GF-D8 (cell line): ENCODE data around the gene STAB2.

ENCODE experiments used
- DNase-seq: peaks from one replicate; lab custom pipeline; 2025; lab: John Stamatoyannopoulos, UW

STAB2 gene

DNA sequence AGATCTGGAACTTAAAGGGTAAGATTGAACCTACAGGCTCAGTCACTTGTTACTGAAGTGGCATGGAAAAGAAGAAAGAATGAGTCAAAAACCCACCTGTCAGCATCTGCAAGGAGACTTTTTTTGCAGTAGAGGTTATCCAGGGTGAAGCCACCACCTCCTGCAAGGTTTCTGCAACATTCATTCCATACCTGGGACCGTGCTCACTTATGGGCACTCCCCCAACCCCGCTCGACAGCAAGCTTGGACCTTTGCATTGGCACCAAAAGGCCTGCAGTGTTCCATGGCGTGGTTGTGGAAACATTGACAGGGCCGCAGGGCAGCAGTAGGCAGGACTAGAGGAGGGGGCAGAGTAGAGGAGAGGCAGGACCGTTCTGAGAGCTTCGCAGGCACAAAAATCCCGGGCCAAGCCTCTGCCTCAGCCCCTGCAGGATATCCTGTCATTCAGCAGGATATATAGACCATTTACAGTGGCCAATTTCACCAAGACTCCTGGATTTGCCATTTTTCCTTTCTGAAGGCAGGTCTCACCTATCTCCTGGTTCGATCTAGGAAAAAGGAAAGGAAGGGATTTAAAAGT lies at the start of gene STAB2:
TSS of gene STAB2 (plus strand) at position 483 of the 580 bp plus-strand sequence. CDS start 204 bp downstream, outside the sequence.
- no peak for DNase-seq

GRCh38 chr12:103538397-103538796 lies 48.7 kb upstream of the STAB2 start:
- DNase-seq, result no peak

DNA sequence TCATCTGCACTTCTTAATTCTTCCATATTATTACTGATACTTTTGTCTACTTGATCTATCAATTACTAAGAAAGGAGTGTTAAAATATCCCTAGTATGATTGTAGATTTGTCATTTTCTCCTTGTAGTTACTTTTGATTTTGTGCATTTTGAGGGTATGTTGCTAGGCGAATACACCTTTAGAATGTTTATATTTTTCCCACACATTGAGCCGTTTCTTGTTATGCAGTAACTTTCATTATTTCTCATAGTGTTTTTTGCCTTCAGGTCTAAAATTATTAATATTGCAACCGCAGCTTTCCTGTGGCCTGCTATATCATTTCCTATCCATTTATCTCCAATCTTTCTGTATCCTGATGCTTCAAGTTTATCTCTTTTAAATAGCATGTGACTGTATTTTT lies 46.8 kb upstream of the STAB2 start:
- no peak for DNase-seq

DNA sequence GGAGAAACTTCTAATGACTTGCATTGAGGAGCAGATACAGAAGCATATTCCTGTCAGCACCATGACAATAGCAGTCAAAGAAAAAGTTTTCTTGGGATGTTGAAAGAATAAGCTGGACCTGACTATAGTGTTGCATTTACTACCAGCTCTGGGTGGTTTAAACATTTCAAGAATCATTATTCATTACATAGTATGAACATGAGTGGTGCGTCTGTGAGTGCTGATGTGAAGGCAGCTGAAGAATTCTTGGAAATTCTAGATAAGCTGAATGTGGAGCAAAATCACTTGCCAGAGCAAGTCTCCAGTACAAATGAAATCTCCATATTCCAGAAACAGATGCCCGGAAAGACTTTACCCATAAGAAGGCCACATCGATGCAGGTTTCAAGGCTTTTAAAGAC lies 45.0 kb upstream of the STAB2 start:
- DNase-seq, result no peak

DNA sequence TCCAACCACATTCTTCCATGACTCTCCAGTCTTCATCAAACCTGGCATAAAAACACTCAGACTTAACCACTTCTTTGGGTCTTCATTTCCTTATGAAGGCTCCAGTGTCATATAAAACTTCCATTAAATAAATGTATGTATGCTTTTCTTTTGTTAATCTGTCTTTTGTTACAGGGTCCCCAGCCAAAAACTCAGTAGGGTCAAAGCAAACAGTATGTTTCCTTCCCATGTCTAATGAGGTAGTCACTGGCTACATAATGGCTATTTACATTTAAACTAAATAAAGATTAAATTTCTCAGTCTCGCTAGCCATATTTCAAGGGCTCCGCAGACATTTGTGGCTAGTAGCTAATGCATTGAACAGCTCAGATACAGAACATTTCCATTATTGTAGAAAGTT lies 40.1 kb upstream of the STAB2 start:
- no peak for DNase-seq

- no peak for DNase-seq
Observed at GRCh38 chr12:103547376-103547775, 39.7 kb upstream of the STAB2 start.

DNA sequence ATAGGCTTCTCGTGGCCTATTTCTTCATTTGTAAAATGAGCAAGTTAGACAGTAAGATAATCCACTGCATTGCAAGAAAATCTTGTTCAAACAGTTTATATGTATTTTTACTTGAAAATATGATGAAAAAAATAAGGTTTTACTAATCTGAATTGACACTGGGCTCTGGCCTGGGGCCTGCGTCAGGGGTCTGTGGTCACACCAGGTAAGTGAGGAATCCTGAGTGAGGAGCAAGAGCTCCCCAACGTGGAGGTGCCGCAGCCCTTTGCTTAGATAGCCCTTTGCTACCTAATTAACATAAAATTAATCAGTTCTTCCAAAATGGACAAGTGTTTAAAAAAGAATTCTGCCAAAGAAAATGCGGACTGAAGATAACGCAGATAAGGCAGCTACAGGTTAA lies 39.1 kb upstream of the STAB2 start:
- DNase-seq, result no peak

DNA sequence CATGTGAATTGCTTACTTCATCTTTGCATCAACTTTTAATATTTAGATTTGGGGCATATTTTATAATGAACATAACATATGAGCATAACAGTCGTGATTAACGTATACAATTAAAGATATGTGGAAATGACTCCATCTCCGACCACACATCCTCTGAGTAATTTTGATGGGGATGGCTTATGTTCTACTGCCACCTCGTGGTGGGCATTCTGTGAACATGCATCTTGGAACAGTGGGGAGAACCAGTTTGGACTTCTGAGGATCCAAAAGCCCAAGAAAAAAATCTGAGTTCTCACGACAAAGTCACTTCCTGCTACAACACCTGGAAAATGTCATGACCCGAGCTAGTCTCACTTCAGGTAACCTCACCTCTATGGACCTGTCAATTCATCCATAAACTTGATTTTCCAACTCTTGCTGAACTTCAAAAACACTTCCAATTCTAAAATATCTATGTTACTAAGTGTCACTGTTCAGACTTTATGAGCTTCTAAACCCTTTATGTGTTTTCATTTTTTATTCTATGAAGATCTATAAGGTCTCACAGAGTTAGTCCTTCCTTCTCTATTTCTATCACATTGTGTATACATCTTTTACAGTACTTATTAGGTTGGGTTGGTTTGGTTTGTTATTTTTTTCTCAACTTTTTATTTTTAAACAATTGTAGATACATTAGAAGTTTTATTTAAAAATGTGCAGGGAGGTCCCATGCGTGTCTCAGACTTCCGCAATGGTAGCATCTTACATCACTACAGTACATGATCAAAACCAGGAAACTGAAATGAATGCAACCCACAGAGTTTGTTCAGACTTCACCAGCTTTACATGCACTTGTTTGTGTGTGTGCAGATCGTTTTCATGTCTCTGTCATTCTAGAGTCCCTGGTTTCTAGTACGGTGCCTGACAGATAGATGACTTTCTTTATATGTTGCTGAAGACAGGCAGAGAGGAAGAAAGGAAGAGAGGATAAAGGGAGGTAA lies 38.2 kb upstream of the STAB2 start:
- no peak for DNase-seq

GRCh38 chr12:103556890-103557627 lies 30.0 kb upstream of the STAB2 start:
- no peak for DNase-seq

DNA sequence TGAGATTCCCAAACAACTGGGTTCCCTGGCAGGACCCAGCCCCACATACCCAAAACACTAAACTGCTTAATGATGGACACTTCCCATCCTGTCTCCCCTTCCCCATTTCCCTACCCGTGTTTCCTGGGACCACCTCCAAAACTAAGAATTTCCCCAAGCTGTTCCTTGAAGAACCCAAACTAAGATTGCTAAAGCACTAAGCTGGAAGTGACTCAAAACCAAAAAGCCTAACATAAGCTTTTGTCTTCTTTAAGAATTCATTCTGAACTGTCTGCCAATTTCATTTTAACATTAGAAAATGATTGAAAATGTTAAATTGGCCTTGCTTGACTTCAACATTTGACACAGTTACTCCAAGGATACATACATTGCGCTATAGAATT lies 29.5 kb upstream of the STAB2 start:
- no peak for DNase-seq

GRCh38 chr12:103558879-103559278 lies 28.2 kb upstream of the STAB2 start:
- DNase-seq, result no peak

GRCh38 chr12:103560604-103561101 lies 26.4 kb upstream of the STAB2 start:
- DNase-seq, result no peak

GRCh38 chr12:103561174-103561573 lies 25.9 kb upstream of the STAB2 start:
- no peak for DNase-seq

DNA sequence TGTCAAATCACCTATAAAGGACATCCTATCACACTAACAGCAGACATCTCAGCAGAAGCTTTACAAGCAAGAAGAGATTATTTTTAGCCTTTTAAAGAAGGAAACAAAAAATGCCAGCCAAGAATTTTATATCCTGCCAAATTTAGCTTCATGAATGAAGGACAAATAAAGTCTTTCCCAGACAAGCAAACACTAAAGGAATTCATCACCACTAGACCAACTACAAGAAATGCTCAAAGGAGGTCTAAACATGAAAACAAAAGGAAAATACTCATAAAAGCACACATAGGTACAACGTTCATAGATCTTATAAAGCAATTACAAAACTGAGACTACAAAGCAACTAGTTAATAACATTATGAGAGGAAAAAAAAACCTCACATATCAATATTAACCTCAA lies 20.7 kb upstream of the STAB2 start:
- DNase-seq, result no peak

DNA sequence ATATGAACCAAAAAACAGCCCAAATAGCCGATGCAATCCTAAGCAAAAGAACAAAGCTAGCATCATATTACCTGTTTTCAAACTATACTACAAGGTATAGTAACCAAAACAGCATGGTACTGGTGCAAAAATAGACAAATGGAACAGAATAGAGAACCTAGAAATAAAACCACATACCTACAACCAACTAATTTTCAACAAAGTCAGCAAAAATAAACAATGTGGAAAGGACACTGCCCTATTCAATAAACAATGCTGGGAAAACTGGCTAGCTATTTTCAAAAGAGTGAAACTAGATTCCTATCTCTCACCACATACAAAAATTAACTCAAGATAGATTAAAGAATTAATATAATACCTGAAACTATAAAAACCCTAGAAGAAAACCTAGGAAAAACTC lies 17.8 kb upstream of the STAB2 start:
- DNase-seq, result no peak

GRCh38 chr12:103571286-103571685 lies 15.8 kb upstream of the STAB2 start:
- no peak for DNase-seq

- DNase-seq, result no peak
Observed at GRCh38 chr12:103572312-103573045, 14.6 kb upstream of the STAB2 start.

- no peak for DNase-seq
Observed at GRCh38 chr12:103573185-103573584, 13.9 kb upstream of the STAB2 start.

- no peak for DNase-seq
Observed at GRCh38 chr12:103578926-103579325, 8.1 kb upstream of the STAB2 start.

DNA sequence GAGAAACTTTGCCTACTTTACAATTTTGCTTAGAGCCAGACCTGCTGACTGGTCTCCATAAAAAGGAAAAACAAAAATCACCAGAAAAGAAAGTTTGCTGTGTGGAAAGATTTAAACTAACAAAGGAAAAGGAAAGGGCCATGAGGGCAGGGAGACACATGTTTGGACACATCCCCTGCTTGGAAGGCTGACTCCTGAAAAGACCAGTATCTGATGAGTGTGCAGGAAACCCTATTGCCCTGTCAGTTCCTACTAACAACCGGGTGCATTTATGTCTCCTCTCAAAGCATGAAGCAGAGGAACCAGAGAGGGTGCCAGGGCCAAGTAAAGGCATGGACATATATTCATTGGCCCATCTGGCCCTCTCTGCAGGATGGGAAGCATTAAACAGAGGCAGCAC lies 7.0 kb upstream of the STAB2 start:
- DNase-seq, result no peak

- DNase-seq, result no peak
Observed at GRCh38 chr12:103583008-103583407, 4.1 kb upstream of the STAB2 start.

DNA sequence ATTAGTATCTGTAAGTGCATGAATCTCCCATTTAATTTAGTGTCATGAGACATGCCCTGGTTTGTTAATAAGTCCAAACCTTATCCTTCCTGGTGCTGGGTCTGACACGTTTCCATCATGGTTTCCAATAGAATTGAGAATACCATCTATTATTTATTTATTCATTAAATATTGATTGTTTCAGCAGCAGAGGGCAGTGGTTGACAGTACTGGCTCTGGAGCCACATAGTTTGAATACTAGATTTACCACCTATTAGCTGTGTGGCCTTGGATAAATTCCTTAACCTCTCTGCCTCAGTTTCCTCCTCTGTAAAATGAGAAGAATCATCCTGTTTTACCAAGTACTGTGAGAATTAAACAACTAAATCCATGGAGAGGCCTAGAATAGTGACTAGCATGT lies 941 bp upstream of the STAB2 start:
- DNase-seq, result no peak
